Measurements from ENCODE around the gene EML6. TPM values are rescaled to one million over a fixed set of nuclear protein-coding genes. Genes with fewer than 3 reads are reported as not detected.

EML6 gene
- total and polyA plus RNA-seq, 2 experiments from 2014 or later = 2.7 to 6.2 TPM

- no peaks in the 10 kb centered on the region for H3K79me2 ChIP-seq (replicated peaks; ENCODE audit: insufficient read depth)
- Mint-ChIP-seq H3K4me3 (no peak overlapping the region), H3K27me3 (ENCODE audit: insufficient read depth, low read depth, poor library complexity) (peaks cover 2% of the 10 kb centered on the region), H3K9me3 (no peaks in the 10 kb centered on the region), H3K4me1 (no peaks in the 10 kb centered on the region; the same call in 2 of the 3 replicates), H3K36me3 (ENCODE audit: low read depth) (no peaks in the 10 kb centered on the region), H3K27ac (no peak overlapping the region)
- no peaks in the 10 kb centered on the region for H3K36me3 ChIP-seq (ENCODE audit: insufficient read depth)
- H3K27ac ChIP-seq (ENCODE audit: low read depth) = no peak overlapping the region
- H2AFZ ChIP-seq = no peak overlapping the region
- no peaks in the 10 kb centered on the region for H3F3A ChIP-seq (replicated peaks; ENCODE audit: low read depth)
- H3K27me3 ChIP-seq (ENCODE audit: insufficient read depth) = no peaks in the 10 kb centered on the region
- no peak overlapping the region for H3K4me3 ChIP-seq
- no peaks in the 10 kb centered on the region for H3K4me1 ChIP-seq (ENCODE audit: insufficient read depth)
- DNase-seq (ENCODE audit: low spot score) (no peak), ATAC-seq (no peak)
- no peak overlapping the region for H3K4me2 ChIP-seq
- H4K20me1 ChIP-seq (replicated peaks; ENCODE audit: insufficient read depth) = no peaks in the 10 kb centered on the region
- TF ChIP-seq JUNB (IDR thresholded peaks at IDR 0.05; ENCODE audit: unreplicated experiment) = no peak
- TF ChIP-seq, protein P1, sequence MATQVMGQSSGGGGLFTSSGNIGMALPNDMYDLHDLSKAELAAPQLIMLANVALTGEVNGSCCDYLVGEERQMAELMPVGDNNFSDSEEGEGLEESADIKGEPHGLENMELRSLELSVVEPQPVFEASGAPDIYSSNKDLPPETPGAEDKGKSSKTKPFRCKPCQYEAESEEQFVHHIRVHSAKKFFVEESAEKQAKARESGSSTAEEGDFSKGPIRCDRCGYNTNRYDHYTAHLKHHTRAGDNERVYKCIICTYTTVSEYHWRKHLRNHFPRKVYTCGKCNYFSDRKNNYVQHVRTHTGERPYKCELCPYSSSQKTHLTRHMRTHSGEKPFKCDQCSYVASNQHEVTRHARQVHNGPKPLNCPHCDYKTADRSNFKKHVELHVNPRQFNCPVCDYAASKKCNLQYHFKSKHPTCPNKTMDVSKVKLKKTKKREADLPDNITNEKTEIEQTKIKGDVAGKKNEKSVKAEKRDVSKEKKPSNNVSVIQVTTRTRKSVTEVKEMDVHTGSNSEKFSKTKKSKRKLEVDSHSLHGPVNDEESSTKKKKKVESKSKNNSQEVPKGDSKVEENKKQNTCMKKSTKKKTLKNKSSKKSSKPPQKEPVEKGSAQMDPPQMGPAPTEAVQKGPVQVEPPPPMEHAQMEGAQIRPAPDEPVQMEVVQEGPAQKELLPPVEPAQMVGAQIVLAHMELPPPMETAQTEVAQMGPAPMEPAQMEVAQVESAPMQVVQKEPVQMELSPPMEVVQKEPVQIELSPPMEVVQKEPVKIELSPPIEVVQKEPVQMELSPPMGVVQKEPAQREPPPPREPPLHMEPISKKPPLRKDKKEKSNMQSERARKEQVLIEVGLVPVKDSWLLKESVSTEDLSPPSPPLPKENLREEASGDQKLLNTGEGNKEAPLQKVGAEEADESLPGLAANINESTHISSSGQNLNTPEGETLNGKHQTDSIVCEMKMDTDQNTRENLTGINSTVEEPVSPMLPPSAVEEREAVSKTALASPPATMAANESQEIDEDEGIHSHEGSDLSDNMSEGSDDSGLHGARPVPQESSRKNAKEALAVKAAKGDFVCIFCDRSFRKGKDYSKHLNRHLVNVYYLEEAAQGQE (IDR thresholded peaks at IDR 0.05; ENCODE audit: unreplicated experiment) = no peak
- no peak for TF ChIP-seq ZNF114 (CRISPR knock-in tag; IDR thresholded peaks at IDR 0.05)
- no peaks in the 10 kb centered on the region for H3K9me2 ChIP-seq (ENCODE audit: insufficient read depth)
Observed at GRCh38 chr2:54927085-54927750, 203.8 kb downstream of the EML6 start.

DNA sequence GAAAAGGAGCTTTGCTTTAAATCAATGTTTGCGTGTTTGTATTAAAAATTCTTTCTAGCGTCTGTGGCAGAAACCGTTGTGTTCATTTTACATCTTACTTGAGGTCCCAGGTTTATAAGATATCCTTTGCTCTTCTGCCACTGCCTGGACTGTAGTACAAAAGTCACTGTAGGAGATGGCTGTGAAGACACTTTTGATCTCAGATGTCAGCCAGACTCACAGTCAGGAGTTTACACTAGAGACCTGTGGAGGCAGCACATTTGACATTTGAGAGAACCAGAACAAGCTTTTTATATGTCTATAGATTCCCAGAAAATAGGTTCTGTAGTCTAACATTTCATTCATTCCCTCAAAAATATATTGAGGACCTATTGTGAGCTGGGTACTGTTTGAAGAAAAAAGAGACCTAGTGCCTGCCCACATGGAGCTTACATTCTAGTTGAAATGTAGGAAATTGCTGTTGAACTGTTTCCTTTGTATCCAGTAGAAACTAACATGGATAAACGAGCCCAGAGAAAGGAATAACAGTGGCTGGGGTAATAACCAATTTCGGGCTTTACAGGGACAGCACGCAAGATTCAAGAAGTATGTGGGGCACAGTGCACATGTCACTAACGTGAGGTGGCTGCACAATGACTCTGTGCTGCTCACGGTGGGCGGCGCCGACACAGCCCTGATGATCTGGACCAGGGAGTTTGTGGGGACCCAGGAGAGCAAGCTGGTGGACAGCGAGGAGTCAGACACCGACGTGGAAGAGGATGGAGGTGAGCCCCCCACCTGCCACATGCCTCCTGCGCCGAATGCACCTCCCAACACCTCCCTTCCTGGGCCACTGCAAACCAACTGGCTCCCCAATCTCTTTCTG, 204.5 kb downstream of the EML6 start:
- no peak overlapping the region for H3K4me3 Mint-ChIP-seq
- no peaks in the 10 kb centered on the region for H3K36me3 Mint-ChIP-seq (ENCODE audit: low read depth)
- no peaks in the 10 kb centered on the region for H4K20me1 ChIP-seq (replicated peaks; ENCODE audit: insufficient read depth)
- no peak for DNase-seq (ENCODE audit: low spot score)
- no peak overlapping the region for H2AFZ ChIP-seq
- H3K4me1 ChIP-seq (ENCODE audit: insufficient read depth) = no peaks in the 10 kb centered on the region
- H3K4me2 ChIP-seq = no peak overlapping the region
- no peaks in the 10 kb centered on the region for H3F3A ChIP-seq (replicated peaks; ENCODE audit: low read depth)
- no peaks in the 10 kb centered on the region for H3K27me3 ChIP-seq (ENCODE audit: insufficient read depth)
- H3K27ac Mint-ChIP-seq = no peak overlapping the region
- H3K27me3 Mint-ChIP-seq (ENCODE audit: insufficient read depth, low read depth, poor library complexity) = peaks cover 2% of the 10 kb centered on the region
- H3K27ac ChIP-seq (ENCODE audit: low read depth) = no peak overlapping the region
- H3K4me3 ChIP-seq = no peak overlapping the region
- H3K36me3 ChIP-seq (ENCODE audit: insufficient read depth) = no peaks in the 10 kb centered on the region
- no peaks in the 10 kb centered on the region for H3K79me2 ChIP-seq (replicated peaks; ENCODE audit: insufficient read depth)
- ATAC-seq = no peak
- H3K9me2 ChIP-seq (ENCODE audit: insufficient read depth) = no peaks in the 10 kb centered on the region
- H3K4me1 Mint-ChIP-seq = no peaks in the 10 kb centered on the region; the same call in 2 of the 3 replicates
- no peaks in the 10 kb centered on the region for H3K9me3 Mint-ChIP-seq
- TF ChIP-seq ZNF114 (CRISPR knock-in tag; IDR thresholded peaks at IDR 0.05) (no peak), CTCF (conservative IDR thresholded peaks at IDR 0.05; ENCODE audit: low read depth in 2 of 2) (no peak), POLR2AphosphoS5 (IDR thresholded peaks at IDR 0.05; ENCODE audit: low read depth) (no peak), EZH2phosphoT487 (IDR thresholded peaks at IDR 0.05; ENCODE audit: unreplicated experiment) (no peak), NANOG (IDR thresholded peaks at IDR 0.05; ENCODE audit: borderline replicate concordance) (no peak), JUNB (IDR thresholded peaks at IDR 0.05; ENCODE audit: unreplicated experiment) (no peak), ZNF331 (CRISPR knock-in tag; IDR thresholded peaks at IDR 0.05; ENCODE audit: low read depth) (no peak), CREB1 (CRISPR knock-in tag; IDR thresholded peaks at IDR 0.05; ENCODE audit: low read depth) (no peak), ETS1 (IDR thresholded peaks at IDR 0.05) (no peak)
- TF ChIP-seq, protein P1 (IDR thresholded peaks at IDR 0.05; ENCODE audit: unreplicated experiment) = no peak

Measured in GM23338 (cell line).